Fibroblast of the aortic adventitia (primary cell): ENCODE data around the gene FBXO31. TPM values are rescaled to one million over a fixed set of nuclear protein-coding genes. Genes with fewer than 3 reads are reported as not detected.

Source experiments
- DNase-seq: peaks from one replicate; pipeline ENCODE4 v3.0.0-alpha.2; 2010; ENCODE audit warnings: low read depth
- H3K4me3 ChIP-seq: 2 replicates; pipeline ENCODE4 v1.5.1; 2011; ENCODE audit warnings: low read depth, mild to moderate bottlenecking, control low read depth, low read length, moderate library complexity
- CTCF ChIP-seq: IDR thresholded peaks from 2 replicates; pipeline ENCODE4 v1.5.1; 2011; ENCODE audit warnings: mild to moderate bottlenecking, low read length, control low read depth, inconsistent platforms; ENCODE audit not compliant: insufficient read depth
- total RNA-seq: library from RNA; depleted of rRNA; stranded (reverse); fragments of >200 nt; gene quantifications from 2 replicates; pipeline ENCODE4 v1.2.3, GENCODE V29; 2012; ENCODE audit warnings: low replicate concordance

FBXO31 gene
- total RNA-seq, 1 donor, result 30.4 TPM

GRCh38 chr16:87331241-87331801 lies 52.3 kb downstream of the FBXO31 start:
- no peak for DNase-seq
- no peak overlapping the region for H3K4me3 ChIP-seq
- no peak for TF ChIP-seq CTCF

GRCh38 chr16:87330646-87331045 lies 52.9 kb downstream of the FBXO31 start:
- no peak for TF ChIP-seq CTCF
- no peak for DNase-seq
- no peak overlapping the region for H3K4me3 ChIP-seq

GRCh38 chr16:87330257-87330624 lies 53.3 kb downstream of the FBXO31 start:
- H3K4me3 ChIP-seq, result no peak overlapping the region
- DNase-seq, result no peak
- no peak for TF ChIP-seq CTCF

GRCh38 chr16:87329436-87330256 lies 53.9 kb downstream of the FBXO31 start:
- H3K4me3 ChIP-seq, result no peak overlapping the region
- DNase-seq, result no peak
- no peak for TF ChIP-seq CTCF

- no peak for TF ChIP-seq CTCF
- H3K4me3 ChIP-seq, result no peak overlapping the region
- no peak for DNase-seq
Observed at GRCh38 chr16:87328846-87329245, 54.7 kb downstream of the FBXO31 start.

GRCh38 chr16:87327798-87328495 lies 55.6 kb downstream of the FBXO31 start:
- no peak overlapping the region for H3K4me3 ChIP-seq
- DNase-seq, result no peak
- no peak for TF ChIP-seq CTCF
